CD4-positive, alpha-beta T cell (primary cell): ENCODE measurements around the gene ZCWPW1. TPM values are rescaled to one million over a fixed set of nuclear protein-coding genes. Genes with fewer than 3 reads are reported as not detected.
A peak's percentile ranks its signal among the peaks of the same experiment; 100 is the strongest.

ENCODE experiments used
- ATAC-seq: fragments of 200-7000 bp; cut with Tn5 transposase; one replicate; pipeline ENCODE4 v1.10.0; 2022; ENCODE audit warnings: mild to moderate bottlenecking; ENCODE audit not compliant: poor library complexity
- CTCF ChIA-PET: fragments of 350-600 bp; sonication (Branson Sonifier 250); formaldehyde crosslinking; loops from one replicate; lab custom pipeline; 2021; ENCODE audit warnings: antibody characterized with exemption, inconsistent platforms; lab: Charles Lee
- POLR2A ChIA-PET: fragments of 350-600 bp; sonication (Branson Sonifier 250); formaldehyde crosslinking; loops from one replicate; lab custom pipeline; 2021; ENCODE audit warnings: antibody characterized with exemption, inconsistent platforms; lab: Charles Lee
- DNase-seq, 14 experiments: peaks; one replicate each; pipeline ENCODE4 v3.0.0-alpha.2; 2013 to 2020; ENCODE audit warnings: mixed read lengths in 2 of 14
- H3K27ac ChIP-seq, 2 donors: one replicate each; pipeline versions ENCODE4 v1.5.1 to v1.7.0; 2013; ENCODE audit warnings: low read length in 2 of 2, low read depth in 1 of 2, mild to moderate bottlenecking in 1 of 2
- H3K27me3 ChIP-seq, 2 experiments: 1 replicate in 1 of 2; 2 replicates in 1 of 2; pipeline versions ENCODE4 v1.6.1 to v1.7.0; 2013; ENCODE audit warnings: low read length in 2 of 2, control low read depth in 1 of 2, mild to moderate bottlenecking in 1 of 2, moderate library complexity in 1 of 2; ENCODE audit not compliant: insufficient read depth in 2 of 2, control insufficient read depth in 1 of 2
- H3K36me3 ChIP-seq: one replicate; pipeline ENCODE4 v1.6.1; 2013; ENCODE audit warnings: low read length, control low read depth; ENCODE audit not compliant: insufficient read depth
- H3K4me1 ChIP-seq: one replicate; pipeline ENCODE4 v1.6.1; 2013; ENCODE audit warnings: low read length, control low read depth; ENCODE audit not compliant: insufficient read depth
- H3K4me3 ChIP-seq: one replicate; pipeline ENCODE4 v1.5.1; 2013; ENCODE audit warnings: mild to moderate bottlenecking, low read length, moderate library complexity
- H3K9me3 ChIP-seq, 2 experiments: 1 replicate in 1 of 2; 2 replicates in 1 of 2; pipeline versions ENCODE4 v1.6.1 to v1.7.0; 2013; ENCODE audit warnings: low read length in 2 of 2, mild to moderate bottlenecking in 2 of 2, control low read depth in 1 of 2, moderate library complexity in 1 of 2; ENCODE audit not compliant: control insufficient read depth in 1 of 2, insufficient read depth in 1 of 2
- H3K27ac Mint-ChIP-seq: one replicate; pipeline ENCODE4 v1.8.0; 2020; ENCODE audit warnings: mixed read lengths
- H3K27me3 Mint-ChIP-seq: one replicate; pipeline ENCODE4 v1.8.0; 2021; ENCODE audit warnings: mixed read lengths
- H3K36me3 Mint-ChIP-seq: one replicate; pipeline ENCODE4 v1.8.0; 2021; ENCODE audit warnings: low read depth, mixed read lengths
- H3K4me1 Mint-ChIP-seq: one replicate; pipeline ENCODE4 v1.8.0; 2021; ENCODE audit warnings: low read depth, mixed read lengths
- H3K4me3 Mint-ChIP-seq: one replicate; pipeline ENCODE4 v1.8.0; 2020; ENCODE audit warnings: mild to moderate bottlenecking, mixed read lengths
- H3K9me3 Mint-ChIP-seq: one replicate; pipeline ENCODE4 v1.8.0; 2020; ENCODE audit warnings: mixed read lengths
- intact Hi-C, 2 experiments: fragments of 100-400 bp; cut with DNase I in 1 of 2; cut with micrococcal nuclease in 1 of 2; formaldehyde crosslinking; loops; one replicate each; pipeline versions ENCODE4 v1.15.1 to v1.9.0; 2023 to 2025; cut with DNase I, micrococcal nuclease
- total RNA-seq, 174 experiments: library from RNA in 2 of 174; stranded (reverse) in 2 of 174; gene quantifications; one replicate each; pipeline ENCODE4 v1.2.3 and lab custom pipeline; 2021 to 2026
- TF ChIP-seq, protein P1 (sequence below): fragments of 200-600 bp; IDR thresholded peaks from one replicate; pipeline ENCODE4 v1.8.0; 2022; ENCODE audit warnings: antibody characterized with exemption, mild to moderate bottlenecking

Gene ZCWPW1
- total RNA-seq, 2 experiments from 2014 or later = 4.4 to 6.5 TPM

DNA sequence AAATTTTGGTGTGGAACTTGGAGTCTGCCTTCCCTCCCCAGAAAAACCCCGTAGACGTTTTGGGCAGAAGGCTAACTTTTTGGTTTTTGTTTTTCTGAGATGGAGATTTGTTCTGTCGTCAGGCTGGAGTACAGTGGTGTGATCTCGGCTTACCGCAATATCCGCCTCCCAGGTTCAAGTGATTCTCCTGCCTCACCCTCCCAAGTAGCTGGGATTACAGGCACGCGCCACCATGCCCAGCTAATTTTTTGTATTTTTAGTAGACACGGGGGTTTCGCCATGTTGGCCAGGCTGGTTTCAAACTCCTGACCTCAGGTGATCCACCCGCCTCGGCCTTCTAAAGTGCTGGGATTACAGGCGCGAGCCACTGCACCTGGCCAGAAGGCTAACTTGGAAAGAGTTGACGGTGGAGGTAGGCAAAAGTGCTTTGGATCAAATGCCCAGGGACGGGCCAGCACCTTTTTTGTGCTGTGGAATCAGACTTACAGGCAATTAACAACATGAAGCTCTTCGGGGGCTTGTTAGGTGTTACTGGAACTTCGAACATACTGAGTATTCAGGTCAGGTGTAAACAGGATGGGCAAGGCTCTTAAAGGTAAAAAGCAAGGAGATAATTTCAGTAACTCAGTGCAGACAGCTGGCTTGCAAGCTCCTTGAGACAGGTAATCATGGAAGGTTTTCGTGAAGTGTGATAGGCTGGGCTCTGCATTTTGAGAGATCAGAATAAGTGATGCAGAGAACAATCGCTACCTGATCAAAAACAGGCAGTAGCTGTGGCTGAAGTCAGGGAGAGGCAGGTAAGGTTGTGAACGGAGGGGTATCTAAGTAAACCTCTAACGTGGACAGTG, 6.0 kb upstream of the ZCWPW1 start:
- Mint-ChIP-seq H3K9me3 (no peaks in the 10 kb centered on the region), H3K4me1 (peaks cover 52% of the 10 kb centered on the region), H3K27me3 (peaks cover 2% of the 10 kb centered on the region), H3K4me3 (peak overlapping the region; percentile 95), H3K27ac (peak overlapping the region; percentile 100), H3K36me3 (peaks cover 58% of the 10 kb centered on the region)
- H3K9me3 ChIP-seq = no peaks in the 10 kb centered on the region
- peak overlapping the region; percentile 67 for H3K4me3 ChIP-seq
- POLR2A ChIA-PET = interaction anchor here (1.0 to 3.7 kb wide), 7 partner anchors 26 to 286 kb away, joined by 3 to 48 read pairs (median 4); partner anchors contain the start of genes FBXO24, LAMTOR4, LRCH4 and MOSPD3
- peak in 1 of 14 experiments; percentile 35 for DNase-seq
- peak overlapping the region in 1 of 2 donors; percentile 53 for H3K27ac ChIP-seq
- peaks cover 66% of the 10 kb centered on the region for H3K4me1 ChIP-seq
- H3K27me3 ChIP-seq = no peaks in the 10 kb centered on the region
- ATAC-seq = no peak
- CTCF ChIA-PET = interaction anchor here (0.6 to 1.0 kb wide), 2 partner anchors 27 to 271 kb away, joined by 3 read pairs; no protein-coding TSS in a partner anchor
- peaks cover 30% of the 10 kb centered on the region for H3K36me3 ChIP-seq
- TF ChIP-seq, protein P1, sequence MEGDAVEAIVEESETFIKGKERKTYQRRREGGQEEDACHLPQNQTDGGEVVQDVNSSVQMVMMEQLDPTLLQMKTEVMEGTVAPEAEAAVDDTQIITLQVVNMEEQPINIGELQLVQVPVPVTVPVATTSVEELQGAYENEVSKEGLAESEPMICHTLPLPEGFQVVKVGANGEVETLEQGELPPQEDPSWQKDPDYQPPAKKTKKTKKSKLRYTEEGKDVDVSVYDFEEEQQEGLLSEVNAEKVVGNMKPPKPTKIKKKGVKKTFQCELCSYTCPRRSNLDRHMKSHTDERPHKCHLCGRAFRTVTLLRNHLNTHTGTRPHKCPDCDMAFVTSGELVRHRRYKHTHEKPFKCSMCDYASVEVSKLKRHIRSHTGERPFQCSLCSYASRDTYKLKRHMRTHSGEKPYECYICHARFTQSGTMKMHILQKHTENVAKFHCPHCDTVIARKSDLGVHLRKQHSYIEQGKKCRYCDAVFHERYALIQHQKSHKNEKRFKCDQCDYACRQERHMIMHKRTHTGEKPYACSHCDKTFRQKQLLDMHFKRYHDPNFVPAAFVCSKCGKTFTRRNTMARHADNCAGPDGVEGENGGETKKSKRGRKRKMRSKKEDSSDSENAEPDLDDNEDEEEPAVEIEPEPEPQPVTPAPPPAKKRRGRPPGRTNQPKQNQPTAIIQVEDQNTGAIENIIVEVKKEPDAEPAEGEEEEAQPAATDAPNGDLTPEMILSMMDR = no peak
- intact Hi-C loops = loop anchor here in 1 of 2 experiments (5.0 to 10.0 kb wide), 2 partner anchors 238 to 820 kb away; partner anchors contain the start of gene GNB2

DNA sequence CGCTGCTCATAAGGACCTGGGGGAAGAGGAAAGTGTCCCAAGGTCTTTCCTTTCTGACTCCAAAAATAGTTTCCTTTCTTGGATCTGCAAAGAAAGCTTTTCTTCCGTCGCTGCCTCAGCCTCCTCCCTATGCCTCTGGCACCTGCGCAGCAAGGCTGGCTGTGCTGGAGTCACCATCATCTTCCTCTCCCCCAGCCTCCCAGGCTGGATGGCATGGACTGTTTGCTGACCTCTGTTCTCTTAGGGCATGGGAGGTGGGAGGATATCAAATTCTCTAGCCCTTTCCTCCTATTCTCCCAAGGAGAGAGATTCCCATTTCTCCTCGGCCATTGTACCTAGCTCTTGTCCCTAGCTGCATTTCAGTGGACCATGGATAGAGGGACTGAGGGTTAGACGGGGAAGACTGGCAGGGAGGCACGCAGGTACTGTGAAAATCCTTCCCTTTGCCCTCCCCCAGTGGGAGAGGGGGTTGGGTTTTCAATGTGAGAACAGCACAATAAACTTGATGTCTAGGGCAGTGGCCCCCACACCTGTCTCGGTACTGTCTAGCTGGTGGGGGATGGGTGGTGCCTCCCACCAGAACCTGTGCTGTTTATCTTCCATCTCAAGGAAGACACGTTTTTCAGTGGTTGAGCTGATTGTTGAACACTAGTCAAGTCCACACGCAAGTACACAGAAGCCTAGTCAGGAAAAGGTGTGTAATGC, 5.2 kb upstream of the ZCWPW1 start:
- H3K4me3 ChIP-seq = no peak overlapping the region
- intact Hi-C loops = loop anchor here in 1 of 2 experiments (10.0 kb wide), 1 partner anchor 821 kb away; no protein-coding TSS in a partner anchor
- no peak overlapping the region for H3K27ac ChIP-seq
- Mint-ChIP-seq H3K36me3 (peaks cover 66% of the 10 kb centered on the region), H3K4me3 (peak overlapping the region; percentile 95), H3K4me1 (peaks cover 58% of the 10 kb centered on the region), H3K9me3 (no peaks in the 10 kb centered on the region), H3K27ac (peak overlapping the region; percentile 100), H3K27me3 (peaks cover 7% of the 10 kb centered on the region)
- DNase-seq (peak in 1 of 14 experiments; percentile 40), ATAC-seq (no peak)
- H3K27me3 ChIP-seq = no peaks in the 10 kb centered on the region
- no peaks in the 10 kb centered on the region for H3K9me3 ChIP-seq
- CTCF ChIA-PET = interaction anchor here (0.6 to 1.0 kb wide), 2 partner anchors 26 to 272 kb away, joined by 3 read pairs; no protein-coding TSS in a partner anchor
- peaks cover 30% of the 10 kb centered on the region for H3K36me3 ChIP-seq
- peaks cover 67% of the 10 kb centered on the region for H3K4me1 ChIP-seq
- TF ChIP-seq, protein P1 = no peak
- POLR2A ChIA-PET = interaction anchor here (1.2 to 3.7 kb wide), 4 partner anchors 27 to 285 kb away, joined by 3 to 48 read pairs (median 4); partner anchors contain the start of genes FBXO24, LAMTOR4 and LRCH4

DNA sequence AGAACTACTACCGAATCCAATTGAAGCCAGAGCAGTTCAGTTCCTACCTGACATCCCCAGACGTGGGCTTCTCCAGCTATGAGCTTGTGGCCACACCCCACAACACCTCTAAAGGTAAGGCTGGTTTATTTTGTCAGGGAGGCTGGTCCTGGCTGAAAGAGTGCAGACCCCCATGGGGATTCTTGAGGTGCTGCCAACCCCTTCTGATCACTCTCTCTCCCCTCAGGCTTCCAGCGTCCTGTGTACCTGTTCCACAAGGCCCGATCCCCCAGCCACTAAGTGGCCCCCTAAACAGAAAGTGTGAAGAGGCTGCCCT, 4.7 kb upstream of the ZCWPW1 start:
- peak overlapping the region; percentile 95 for H3K4me3 Mint-ChIP-seq
- Histone ChIP-seq H3K27ac (no peak overlapping the region), H3K27me3 (no peaks in the 10 kb centered on the region), H3K4me3 (no peak overlapping the region), H3K4me1 (peaks cover 72% of the 10 kb centered on the region), H3K36me3 (peaks cover 30% of the 10 kb centered on the region), H3K9me3 (no peaks in the 10 kb centered on the region)
- H3K27me3 Mint-ChIP-seq = peaks cover 11% of the 10 kb centered on the region
- ATAC-seq (no peak), DNase-seq (peak in 1 of 14 experiments; percentile 24)
- H3K4me1 Mint-ChIP-seq = peaks cover 62% of the 10 kb centered on the region
- POLR2A ChIA-PET = interaction anchor here (1.2 to 3.7 kb wide), 3 partner anchors 32 to 284 kb away, joined by 3 to 48 read pairs (median 4); partner anchors contain the start of genes FBXO24, LAMTOR4 and LRCH4
- H3K36me3 Mint-ChIP-seq = peaks cover 71% of the 10 kb centered on the region
- TF ChIP-seq, protein P1 = no peak
- H3K9me3 Mint-ChIP-seq = no peaks in the 10 kb centered on the region
- CTCF ChIA-PET = no interaction called here
- H3K27ac Mint-ChIP-seq = peak overlapping the region; percentile 100
- intact Hi-C loops = loop anchor here in 1 of 2 experiments (10.0 kb wide), 1 partner anchor 822 kb away; no protein-coding TSS in a partner anchor
